Measurements from ENCODE around the gene CFAP43.

DNA sequence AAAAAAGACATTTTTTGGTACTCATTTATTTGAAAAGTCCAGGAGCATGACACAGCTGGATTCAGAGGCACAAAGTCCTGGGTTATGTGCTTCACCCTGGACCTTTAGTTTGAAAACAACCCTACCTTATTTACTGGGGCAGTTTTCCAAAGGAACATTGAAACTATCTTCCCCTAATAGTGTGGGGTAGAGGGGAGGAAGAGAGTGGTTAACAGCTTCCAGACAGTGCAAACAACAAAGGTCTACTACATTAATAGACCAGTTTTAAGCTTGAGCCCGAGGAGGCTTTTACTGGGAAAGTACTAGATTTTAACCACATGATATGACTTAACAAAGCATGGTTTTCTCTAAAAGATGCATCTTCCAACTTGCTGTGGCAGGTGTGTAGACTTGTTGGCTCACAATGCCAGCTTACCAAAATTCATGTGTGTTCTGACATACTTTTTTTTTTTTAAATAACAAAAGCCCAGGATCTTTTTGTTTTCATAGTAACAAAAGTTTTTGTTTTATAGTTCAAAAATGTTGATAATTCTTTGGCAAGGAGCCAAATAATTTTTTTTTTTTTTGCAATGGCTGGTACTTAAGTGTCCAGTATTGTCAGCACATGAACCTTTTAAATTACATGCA is 24.3 kb upstream of the CFAP43 start:
- TF ChIP-seq, protein P1, sequence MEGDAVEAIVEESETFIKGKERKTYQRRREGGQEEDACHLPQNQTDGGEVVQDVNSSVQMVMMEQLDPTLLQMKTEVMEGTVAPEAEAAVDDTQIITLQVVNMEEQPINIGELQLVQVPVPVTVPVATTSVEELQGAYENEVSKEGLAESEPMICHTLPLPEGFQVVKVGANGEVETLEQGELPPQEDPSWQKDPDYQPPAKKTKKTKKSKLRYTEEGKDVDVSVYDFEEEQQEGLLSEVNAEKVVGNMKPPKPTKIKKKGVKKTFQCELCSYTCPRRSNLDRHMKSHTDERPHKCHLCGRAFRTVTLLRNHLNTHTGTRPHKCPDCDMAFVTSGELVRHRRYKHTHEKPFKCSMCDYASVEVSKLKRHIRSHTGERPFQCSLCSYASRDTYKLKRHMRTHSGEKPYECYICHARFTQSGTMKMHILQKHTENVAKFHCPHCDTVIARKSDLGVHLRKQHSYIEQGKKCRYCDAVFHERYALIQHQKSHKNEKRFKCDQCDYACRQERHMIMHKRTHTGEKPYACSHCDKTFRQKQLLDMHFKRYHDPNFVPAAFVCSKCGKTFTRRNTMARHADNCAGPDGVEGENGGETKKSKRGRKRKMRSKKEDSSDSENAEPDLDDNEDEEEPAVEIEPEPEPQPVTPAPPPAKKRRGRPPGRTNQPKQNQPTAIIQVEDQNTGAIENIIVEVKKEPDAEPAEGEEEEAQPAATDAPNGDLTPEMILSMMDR (IDR thresholded peaks at IDR 0.05): no peak
- no peak for TF ChIP-seq POLR2A (IDR thresholded peaks at IDR 0.05)
